HFFc6 (cell line): Measurements from ENCODE around the gene C19orf25. TPM values are rescaled to one million over a fixed set of nuclear protein-coding genes. Genes with fewer than 3 reads are reported as not detected.
A peak's percentile ranks its signal among the peaks of the same experiment; 100 is the strongest.

Experiments used
- DNase-seq: peaks from one replicate; pipeline ENCODE4 v3.0.0-alpha.2; 2018
- H3K27ac Mint-ChIP-seq: 2 replicates; pipeline ENCODE4 v1.8.0; 2020; ENCODE audit warnings: mild to moderate bottlenecking, mixed read lengths
- H3K27me3 Mint-ChIP-seq: 2 replicates; pipeline ENCODE4 v1.8.0; 2021; ENCODE audit warnings: mild to moderate bottlenecking, moderate library complexity, mixed read lengths; ENCODE audit not compliant: insufficient read depth
- H3K36me3 Mint-ChIP-seq: 2 replicates; pipeline ENCODE4 v1.8.0; 2021; ENCODE audit warnings: low read depth, mixed read lengths
- H3K4me1 Mint-ChIP-seq: 2 replicates; pipeline ENCODE4 v1.8.0; 2020; ENCODE audit warnings: low read depth, mixed read lengths
- H3K4me3 Mint-ChIP-seq: 2 replicates; pipeline ENCODE4 v1.8.0; 2020; ENCODE audit warnings: mild to moderate bottlenecking, moderate library complexity, mixed read lengths
- H3K9me3 Mint-ChIP-seq: 2 replicates; pipeline ENCODE4 v1.8.0; 2020; ENCODE audit warnings: mild to moderate bottlenecking, mixed read lengths
- total RNA-seq, 6 experiments: library from RNA; stranded (reverse); fragmentation: NEBNext Ultra II Directional; extraction: Animal tissue kit (Norgen Biotek cat#: 25700); gene quantifications; 2 replicates in 1 of 6; 3 replicates in 5 of 6; pipeline ENCODE4 v1.2.3, GENCODE V29; 2021
- TF ChIP-seq, protein P1 (sequence below): fragments of 200-600 bp; sonication (generic); IDR thresholded peaks from 2 replicates; pipeline ENCODE4 v1.5.0; 2021; ENCODE audit warnings: antibody characterized with exemption, mild to moderate bottlenecking

C19orf25 gene
- total RNA-seq, 6 experiments from 2014 or later: 26.7 to 34.8 (median 29.6) TPM

DNA sequence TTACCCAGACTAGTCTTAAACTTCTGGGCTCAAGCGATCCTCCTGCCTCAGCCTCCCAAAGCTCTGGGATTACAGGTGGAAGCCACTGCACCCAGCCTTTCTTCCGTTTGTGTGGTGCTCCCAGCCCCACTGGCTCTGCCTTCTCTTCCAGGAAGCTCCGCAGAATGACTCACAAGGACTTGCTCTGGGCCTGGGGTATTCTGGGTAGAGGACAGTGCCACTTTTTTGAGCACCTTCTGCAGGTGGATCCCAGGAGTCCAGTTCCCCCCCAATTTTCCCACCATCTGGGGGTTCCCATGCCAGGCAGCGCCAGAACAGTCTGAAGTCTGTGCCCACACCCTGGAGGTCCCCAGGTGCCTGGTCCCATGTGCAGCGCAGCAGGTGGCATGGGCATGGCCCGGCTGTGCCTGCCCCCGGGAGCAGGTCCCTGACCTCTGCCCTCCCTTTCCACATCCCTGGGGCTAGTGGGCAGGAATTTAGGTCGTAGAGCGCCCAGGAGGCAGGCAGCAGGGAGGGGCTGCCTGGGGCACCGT is 13.5 kb upstream of the C19orf25 start:
- H3K9me3 Mint-ChIP-seq: no peaks in the 10 kb centered on the region
- no peak overlapping the region for H3K27ac Mint-ChIP-seq
- H3K4me3 Mint-ChIP-seq: no peak overlapping the region
- no peak for DNase-seq
- TF ChIP-seq, protein P1, sequence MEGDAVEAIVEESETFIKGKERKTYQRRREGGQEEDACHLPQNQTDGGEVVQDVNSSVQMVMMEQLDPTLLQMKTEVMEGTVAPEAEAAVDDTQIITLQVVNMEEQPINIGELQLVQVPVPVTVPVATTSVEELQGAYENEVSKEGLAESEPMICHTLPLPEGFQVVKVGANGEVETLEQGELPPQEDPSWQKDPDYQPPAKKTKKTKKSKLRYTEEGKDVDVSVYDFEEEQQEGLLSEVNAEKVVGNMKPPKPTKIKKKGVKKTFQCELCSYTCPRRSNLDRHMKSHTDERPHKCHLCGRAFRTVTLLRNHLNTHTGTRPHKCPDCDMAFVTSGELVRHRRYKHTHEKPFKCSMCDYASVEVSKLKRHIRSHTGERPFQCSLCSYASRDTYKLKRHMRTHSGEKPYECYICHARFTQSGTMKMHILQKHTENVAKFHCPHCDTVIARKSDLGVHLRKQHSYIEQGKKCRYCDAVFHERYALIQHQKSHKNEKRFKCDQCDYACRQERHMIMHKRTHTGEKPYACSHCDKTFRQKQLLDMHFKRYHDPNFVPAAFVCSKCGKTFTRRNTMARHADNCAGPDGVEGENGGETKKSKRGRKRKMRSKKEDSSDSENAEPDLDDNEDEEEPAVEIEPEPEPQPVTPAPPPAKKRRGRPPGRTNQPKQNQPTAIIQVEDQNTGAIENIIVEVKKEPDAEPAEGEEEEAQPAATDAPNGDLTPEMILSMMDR: no peak
- H3K4me1 Mint-ChIP-seq: no peaks in the 10 kb centered on the region; the same call in 1 of the 2 replicates
- no peaks in the 10 kb centered on the region for H3K36me3 Mint-ChIP-seq
- peaks cover 12% of the 10 kb centered on the region for H3K27me3 Mint-ChIP-seq

DNA sequence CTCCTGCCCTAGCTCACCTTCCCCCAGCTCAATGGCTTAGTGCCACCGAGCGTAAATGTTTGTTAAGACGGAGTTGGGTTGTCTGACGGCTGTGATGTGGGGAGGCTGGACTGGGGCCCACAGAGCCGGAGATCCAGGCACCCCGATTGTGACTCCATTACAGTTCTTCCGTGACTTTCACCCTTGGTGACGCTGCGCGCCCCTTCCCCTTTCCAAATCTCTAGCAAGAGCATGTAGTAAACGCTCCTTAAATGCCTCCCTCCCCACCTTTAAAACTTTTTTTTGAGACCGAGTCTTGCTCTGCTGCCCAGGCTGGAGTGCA is 12.8 kb upstream of the C19orf25 start:
- TF ChIP-seq, protein P1: no peak
- no peak for DNase-seq
- Mint-ChIP-seq H3K9me3 (no peaks in the 10 kb centered on the region), H3K27ac (no peak overlapping the region), H3K27me3 (peaks cover 11% of the 10 kb centered on the region), H3K4me1 (no peaks in the 10 kb centered on the region; the same call in 1 of the 2 replicates), H3K36me3 (no peaks in the 10 kb centered on the region), H3K4me3 (peak overlapping the region; percentile 63)

DNA sequence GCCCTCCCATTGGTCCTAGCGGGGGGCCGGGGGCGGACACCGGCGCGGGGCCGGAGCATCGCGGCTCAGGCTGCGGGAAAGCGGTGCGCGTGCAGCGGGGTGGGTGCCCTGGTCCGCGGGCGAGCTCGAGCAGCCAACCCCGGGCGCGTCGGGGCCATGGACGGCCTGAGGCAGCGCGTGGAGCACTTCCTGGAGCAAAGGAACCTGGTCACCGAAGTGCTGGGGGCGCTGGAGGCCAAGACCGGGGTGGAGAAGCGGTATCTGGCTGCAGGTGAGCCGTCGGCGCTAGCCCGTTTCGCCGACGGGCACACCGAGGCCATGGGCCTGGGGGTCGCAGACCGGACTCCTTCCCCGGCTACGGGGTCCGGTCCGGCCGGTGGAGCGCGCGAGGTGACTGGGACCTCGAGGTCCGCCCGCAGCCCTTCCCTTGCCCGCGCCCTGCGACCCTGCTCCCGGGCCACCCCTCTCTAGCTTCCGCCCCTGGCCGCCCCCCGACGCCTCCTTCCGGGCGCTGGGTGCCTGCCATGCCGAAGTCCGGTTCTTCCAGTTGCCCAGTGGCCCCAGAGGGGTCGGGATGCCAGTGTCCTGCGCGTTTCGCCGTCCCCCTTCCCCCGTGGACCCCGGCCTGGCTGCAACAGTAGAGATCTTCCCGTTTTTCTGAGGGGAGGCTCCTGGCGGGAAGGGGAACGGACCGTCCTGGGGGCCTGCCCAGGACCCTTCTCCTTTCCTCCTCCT is 12.3 kb upstream of the C19orf25 start, which contains the start of gene REEP6:
REEP6 (plus strand) TSS at position 68 of the 735 bp plus-strand sequence; CDS start at position 157, 89 bp downstream.
- Mint-ChIP-seq H3K9me3 (no peaks in the 10 kb centered on the region), H3K27me3 (peaks cover 7% of the 10 kb centered on the region), H3K36me3 (no peaks in the 10 kb centered on the region), H3K4me1 (no peaks in the 10 kb centered on the region; the same call in 1 of the 2 replicates), H3K4me3 (peak within 1 kb of the TSS; percentile 89), H3K27ac (peak within 1 kb of the TSS; percentile 83)
- TF ChIP-seq, protein P1: no peak
- DNase-seq: no peak

DNA sequence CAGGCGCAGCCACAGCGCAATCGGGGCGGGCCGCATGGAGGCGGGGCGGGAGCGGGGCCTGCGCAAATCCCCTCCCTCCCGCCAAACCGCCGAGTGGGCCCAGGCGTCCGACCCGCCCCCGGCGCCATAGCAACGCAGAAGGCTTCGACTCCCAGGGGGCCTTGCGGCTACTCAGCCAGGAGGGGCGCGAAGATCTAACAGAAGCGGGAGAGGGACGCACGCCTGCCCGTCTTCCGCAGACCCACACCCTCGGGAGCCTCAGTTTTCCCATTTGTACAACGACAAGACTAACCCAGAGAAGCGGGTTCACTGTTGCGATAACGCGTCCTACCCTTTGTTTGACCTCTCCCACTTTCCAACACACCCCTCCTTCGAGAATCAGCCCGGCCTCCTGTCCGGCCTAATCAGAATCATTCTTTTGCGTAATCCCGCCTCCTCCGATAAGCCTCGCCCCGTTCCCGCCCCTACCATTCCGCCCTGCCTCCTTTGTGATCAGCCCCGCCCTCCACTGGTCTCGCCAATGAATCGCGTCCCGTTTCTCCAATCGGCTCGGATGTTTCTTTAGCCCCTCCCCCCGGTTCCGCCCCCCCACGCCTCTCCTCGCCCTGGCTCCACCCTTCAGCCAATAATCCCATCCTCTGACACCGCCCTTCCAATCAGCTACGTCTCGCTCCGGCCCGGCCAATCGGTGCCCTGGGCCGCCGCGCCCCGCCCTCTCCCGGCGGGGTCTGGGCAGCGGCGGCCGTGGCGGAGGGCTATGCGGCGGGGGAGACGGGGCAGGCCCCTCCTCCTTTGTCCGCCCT is 11.5 kb upstream of the C19orf25 start, which contains the start of gene PCSK4:
PCSK4 (minus strand) TSS at position 40 of the 803 bp plus-strand sequence; CDS start at position 36, 4 bp downstream.
- peak; percentile 98 for DNase-seq
- Mint-ChIP-seq H3K36me3 (no peaks in the 10 kb centered on the region), H3K27me3 (peaks cover 7% of the 10 kb centered on the region), H3K4me1 (no peaks in the 10 kb centered on the region; the same call in 1 of the 2 replicates), H3K27ac (peak within 1 kb of the TSS; percentile 83), H3K4me3 (peak within 1 kb of the TSS; percentile 89), H3K9me3 (no peaks in the 10 kb centered on the region)
- TF ChIP-seq, protein P1: no peak

DNA sequence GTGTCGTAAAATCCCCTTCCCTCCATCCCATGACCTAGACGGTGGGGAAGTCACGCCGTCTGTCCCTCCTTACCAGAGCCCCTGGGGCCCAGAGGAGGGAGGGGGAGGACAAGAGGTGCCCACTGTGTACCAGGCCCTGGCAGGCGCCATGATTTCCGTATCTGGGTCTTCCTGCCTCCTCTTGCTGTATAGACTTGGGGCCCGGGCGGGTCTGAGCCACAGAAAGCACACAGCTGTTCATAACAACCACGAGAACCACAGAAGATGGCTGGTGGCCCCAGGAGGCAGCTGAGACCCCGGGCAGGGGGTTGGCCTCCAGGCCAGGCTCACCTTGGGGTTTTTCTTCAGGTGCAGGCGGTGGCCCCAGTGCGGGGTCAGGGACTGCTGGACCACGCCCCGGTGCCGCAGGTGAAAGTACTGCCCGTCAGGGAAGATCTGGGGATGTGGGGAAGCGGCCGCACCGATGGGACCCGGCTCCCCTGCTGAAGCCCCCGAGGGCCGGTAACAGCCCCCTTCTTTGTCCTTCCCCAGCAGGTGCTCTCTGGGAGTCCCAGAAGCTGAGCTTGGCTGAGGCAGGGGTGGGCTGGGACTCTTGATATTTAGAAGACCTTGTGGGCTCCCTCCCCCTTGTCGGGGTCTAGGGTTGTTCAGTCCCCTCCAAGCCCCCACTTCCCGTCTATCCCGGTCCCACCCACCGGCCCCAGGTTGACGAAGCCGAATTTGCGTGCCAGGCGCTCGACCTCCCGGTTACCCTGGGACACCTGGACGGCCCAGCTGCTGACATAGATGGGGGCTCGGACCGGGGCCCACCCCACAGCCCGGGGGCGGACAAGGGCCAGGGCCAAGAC is 10.7 kb upstream of the C19orf25 start:
- DNase-seq: no peak
- Mint-ChIP-seq H3K27me3 (peaks cover 7% of the 10 kb centered on the region), H3K36me3 (no peaks in the 10 kb centered on the region), H3K27ac (no peak overlapping the region), H3K9me3 (no peaks in the 10 kb centered on the region), H3K4me1 (no peaks in the 10 kb centered on the region; the same call in 1 of the 2 replicates), H3K4me3 (peak overlapping the region; percentile 37)
- TF ChIP-seq, protein P1: no peak
